NCI-H446 treated with DMSO at 0.1 percent for 48 hours (cell line): ENCODE measurements around the gene ZNF296.
"Not testable (repeated sequence)": the region's sequence is repeated elsewhere in the genome, so short reads cannot be mapped to it uniquely, and the experiment has no call there.

Experiments
- DNase-seq: peaks from one replicate; lab custom pipeline; 2025; lab: John Stamatoyannopoulos, UW

ZNF296 gene

DNA sequence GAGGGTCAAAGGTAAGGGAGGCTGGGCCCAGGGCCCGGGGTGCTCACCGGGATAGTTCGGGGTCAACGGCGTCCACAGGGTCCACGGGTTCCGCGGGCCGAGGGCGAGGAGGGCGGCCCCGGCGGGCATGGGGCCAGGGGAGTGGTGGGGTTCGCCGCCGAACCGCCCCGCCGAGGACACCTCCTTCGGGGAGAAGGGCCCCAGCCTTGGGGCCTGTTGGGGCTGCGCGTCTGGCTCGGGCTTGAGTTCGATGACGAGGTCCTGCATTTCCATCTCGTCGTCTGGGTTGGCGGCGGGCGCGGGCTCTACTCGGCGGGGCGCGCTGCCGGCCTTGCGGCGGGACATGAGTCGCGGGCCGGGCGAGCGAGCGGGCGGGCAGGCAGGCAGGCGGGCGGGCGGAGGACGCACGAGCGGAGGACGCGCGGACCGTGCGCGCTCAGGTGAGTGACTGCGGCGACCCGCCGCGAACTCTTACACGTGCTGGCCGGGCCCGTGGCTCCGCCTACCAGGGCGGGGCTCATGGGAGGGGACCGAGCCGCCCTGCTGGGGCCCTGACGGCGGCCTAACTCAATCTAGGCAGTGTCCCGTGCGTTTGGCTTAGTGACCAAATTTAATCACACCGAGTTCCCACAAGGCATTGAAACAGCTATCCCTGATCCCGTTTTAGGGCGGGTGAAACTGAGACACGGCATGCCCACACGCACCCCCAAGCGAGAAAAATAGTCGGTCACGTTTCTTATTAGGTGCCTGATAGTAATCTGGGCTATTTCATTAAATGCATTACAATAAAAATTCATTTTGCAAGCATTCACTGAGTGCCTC lies at the start of gene ZNF296:
ZNF296 (minus strand) TSS at position 450 of the 822 bp plus-strand sequence; CDS start at position 345, 105 bp downstream.
- DNase-seq: peak; percentile 46

DNA sequence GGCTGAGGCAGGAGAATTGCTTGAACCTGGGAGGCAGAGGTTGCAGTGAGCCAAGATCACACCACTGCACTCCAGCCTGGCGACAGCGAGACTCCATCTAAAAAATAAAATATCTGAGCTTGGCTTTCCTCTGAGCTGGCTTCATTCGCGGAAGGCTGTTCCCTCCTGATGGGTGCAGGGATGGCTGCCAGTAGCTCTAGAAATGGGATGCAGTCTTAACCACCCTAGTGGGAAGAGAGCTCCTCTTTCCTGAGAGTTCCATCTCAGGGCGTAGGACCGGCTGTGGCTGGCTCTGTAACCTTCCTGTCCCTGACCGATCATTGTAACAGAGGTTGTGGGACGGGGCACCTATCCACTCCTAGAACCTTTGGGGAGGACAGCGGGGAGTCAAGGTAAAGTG lies 49.1 kb upstream of the ZNF296 start:
- no peak for DNase-seq

DNA sequence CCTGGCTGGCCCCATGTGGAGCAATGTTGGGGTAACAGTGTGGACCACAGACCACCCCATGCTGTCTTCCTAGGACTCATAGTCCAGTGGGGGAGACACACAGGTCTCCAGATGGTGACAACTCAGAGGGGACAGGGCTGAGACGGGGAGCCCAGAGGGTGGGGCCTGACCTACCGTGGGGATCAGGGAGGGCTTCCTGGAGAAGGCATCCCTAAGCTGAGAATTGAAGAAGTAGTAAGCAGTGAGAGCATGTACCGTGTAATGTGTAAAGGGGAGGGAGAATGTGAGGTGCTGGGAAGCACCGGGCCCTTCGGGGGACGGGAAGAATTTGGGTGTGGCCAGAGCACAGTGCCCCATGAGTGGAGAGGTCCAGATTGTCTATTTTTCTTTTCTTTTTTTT lies 47.7 kb upstream of the ZNF296 start:
- DNase-seq: no peak

DNA sequence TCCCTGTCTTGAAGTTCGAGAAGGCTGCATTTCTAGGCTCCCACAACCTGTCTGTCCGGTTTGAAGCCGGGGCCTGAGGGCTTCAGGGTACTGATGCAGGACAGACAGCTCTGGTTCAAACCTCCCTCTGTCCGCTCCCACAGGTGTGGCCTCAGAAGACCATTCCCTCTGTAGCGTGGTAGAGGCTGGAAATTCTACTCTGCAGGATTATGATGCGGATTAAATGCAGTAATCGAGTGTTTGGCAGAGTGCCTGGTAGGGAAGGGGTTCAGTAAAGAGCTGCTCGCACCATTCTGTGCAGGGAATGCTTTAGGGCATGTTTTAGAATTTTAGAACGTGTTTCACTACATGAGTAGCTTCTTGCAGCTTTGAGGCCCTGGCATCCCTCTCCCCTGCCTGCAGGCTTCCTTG lies 47.2 kb upstream of the ZNF296 start:
- no peak for DNase-seq

DNA sequence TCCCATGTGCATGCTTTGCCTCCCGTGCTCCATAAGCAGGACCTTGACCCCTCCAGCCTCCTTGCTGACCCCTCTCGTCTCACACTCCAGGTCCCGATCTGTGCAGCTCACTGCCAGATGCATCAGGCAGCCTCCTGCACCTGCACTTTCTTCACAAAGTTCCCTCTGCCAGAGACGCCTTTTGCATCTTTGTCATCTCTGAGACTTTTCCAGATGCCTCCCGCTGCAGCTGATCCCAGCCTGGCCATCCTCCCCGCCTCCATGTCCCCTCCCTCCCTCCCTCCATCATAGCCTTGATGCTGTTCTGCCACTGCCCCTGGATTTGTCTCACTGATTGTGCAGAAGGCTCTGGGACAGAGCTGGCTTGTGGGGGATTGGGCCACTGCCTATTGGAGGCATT lies 46.6 kb upstream of the ZNF296 start:
- DNase-seq: no peak

DNA sequence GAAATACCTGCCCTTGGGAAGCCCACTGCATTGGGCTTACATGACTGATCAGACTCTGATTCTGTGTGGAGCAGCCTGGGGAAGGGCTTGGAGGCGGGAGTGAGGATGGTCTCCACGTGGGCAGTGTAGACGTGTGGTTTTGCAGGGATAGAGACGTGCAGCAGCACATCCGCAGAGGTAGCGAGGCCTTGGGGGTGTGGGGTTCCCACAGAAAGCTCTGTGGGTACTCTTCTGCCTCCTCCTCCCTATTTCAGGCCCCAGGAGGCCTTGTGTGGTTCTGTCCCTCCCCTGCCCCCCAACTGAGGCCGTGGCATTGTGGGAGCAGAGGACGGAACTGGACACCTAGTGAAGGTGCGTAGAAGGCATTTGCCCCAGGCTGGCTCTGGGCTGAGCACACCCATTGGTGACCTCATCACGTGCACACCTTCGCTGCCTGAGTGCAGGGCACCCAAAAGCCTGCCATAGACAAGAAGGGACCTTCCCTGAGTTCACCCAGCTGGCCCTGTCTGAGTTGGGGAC lies 45.6 kb upstream of the ZNF296 start:
- no peak for DNase-seq

DNA sequence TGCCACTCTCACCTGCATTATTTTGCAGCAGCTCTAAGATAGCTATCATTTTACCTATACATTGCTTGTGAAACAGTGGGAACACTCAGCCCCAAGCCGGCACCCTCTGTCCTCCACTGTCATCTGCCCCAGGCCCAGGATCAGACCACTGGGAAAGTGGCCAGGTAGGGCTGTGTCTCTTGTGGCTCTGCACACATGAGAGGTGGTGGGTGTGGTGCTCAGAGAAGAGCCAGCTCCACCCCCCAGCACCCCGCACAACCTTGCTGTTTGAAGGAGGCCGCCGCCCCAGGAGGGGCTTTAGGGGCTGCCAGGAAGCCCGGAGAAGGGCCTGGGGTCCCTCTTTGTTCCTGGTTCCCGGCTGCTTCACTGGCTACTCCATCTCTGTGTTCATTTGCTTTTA lies 43.3 kb upstream of the ZNF296 start:
- no peak for DNase-seq

DNA sequence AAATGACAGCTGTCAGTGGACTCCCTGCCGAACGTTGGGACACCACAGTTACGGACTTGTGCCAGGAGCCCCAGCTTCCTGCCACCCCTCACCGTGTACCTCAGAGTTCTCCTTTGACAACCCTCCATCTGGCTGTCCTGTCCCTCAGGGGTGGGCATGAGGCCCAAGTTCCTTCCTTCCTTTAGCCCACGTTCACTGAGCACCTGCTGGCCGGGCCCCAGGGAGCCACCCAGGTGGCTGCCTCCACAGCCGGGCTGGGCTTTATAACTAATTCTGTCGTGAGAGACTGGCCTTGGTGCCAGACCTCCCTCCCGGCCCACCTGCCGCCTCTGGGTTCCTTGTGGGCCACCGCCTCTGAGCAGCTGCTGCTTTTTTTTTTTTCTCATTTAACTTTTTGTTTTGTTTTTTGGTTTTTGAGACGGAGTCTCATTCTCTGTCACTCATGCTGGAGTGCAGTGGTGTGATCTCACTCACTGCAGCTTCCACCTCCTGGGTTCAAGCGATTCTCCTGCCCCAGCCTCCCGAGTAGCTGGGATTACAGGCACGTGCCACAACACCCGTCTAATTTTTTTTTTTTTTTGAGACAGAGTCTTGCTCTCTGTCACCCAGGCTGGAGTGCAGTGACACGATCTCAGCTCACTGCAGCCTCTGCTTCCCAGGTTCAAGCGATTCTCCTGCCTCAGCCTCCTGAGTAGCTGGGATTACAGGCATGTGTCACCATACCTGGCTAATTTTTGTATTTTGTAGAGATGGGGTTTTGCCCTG lies 42.5 kb upstream of the ZNF296 start:
- not testable (repeated sequence) for DNase-seq

DNA sequence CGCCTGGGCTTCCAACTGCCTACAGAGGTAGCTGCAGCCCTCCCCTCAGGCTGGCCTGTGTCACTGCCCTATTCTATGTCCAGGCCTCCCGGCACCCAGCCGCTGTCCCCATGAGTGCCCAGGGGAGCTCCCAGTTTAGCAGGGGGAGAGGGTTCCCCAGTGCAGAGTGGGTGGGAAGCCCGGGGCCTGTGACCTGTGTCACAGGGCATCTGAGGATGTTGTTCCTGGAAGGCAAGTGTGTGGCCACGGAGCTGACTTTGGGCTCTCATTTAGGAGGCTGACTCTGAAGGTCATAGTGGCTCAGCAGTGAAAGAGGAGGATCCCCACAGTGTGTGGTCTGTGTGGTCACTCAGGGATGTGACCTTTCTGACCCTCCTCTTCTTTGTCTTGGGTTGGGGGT lies 41.8 kb upstream of the ZNF296 start:
- no peak for DNase-seq

DNA sequence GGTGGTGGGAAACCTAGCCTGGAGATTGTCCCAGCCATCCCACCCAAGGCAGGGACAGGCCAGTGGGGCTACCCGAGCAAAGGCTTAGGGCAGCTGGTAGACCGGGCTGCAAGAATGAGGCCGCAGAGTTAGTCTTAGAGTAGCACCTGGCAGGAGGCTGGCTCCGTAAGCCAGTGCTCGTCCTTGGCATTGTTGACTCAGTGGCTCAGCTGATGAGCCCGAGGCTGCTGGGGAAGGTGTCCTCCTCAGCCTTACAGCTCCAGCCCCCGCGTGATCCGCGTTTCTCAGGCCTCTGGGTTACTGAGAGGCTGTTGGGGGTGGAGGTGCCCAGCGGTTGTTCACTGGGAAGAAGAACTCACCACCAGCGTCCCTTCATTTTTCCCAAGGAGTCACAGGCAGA lies 41.4 kb upstream of the ZNF296 start:
- no peak for DNase-seq

DNA sequence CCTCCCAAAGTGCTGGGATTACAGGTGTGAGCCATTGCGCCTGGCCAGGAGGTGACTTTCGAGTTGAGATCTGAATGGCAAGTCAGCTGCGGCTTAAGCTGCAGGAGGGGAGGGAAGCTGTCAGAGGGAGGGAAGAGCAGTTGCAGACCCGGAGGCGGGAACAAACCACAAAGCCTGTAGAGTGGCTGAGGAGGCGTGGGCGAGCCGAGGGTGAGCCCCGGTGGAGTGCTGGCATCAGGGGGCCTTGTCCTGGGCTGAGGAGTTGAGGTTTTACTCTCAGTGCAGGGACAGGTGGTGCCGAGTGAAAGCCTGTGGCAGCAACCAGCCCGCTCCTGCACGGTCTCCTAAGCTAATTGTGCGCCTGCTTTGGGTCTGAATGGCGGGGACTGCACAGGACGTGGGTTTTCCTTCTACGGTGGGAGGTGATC lies 40.9 kb upstream of the ZNF296 start:
- DNase-seq: no peak

DNA sequence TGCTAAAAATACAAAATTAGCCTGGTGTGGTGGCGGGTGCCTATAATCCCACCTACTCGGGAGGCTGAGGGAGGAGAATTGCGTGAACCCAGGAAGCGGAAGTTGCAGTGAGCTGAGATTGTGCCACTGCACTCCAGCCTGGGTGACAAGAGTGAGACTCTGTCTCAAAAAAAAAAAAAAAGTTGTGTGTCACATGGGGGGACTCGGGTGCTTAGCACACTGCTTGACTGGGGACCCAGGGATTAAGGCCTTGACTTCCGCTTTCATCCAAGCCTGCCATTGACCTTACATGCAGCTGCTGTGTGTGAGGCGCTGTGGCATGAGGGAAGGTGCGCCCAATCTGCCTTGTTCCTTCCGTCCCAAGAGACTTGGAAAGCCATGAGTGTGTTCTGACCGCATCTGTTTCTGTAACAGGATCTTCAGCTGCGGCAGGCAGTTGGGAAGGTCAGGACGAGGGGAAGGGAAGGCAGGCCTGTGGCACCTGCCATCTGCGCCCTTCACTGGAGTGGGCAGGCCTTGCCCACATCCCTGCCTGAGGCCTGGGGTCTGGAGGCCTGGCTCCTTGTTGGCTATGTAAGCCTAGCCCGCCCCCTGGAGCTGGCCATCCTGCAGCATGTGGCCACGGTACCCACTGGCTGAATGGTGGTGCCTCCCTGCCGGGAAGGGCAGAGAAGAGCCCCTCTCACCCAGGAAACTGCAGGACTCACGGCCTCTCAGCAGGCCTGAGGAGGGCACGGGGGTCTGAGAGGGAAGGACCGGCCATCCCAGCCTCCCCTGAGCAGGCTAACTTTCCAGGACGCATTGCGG lies 39.7 kb upstream of the ZNF296 start:
- no peak for DNase-seq

DNA sequence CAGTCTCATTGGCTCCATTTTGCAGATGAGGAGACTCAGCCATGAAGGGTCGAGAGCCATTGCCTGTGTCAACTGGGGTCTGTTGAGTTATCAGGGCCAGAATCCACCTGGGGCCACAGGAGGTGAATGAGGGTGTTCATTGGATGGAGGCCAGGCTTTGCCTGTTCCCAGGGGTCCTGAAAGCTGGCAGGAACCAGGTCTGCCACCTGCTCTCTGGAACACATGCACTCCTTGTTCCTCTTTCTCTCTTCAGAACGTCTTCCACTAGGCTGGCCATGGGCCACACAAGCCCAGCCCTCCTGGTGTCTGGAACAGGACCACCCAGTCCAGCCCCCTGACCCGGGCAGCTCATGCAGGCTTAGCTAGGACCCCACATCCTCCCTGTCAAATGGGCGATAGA lies 37.8 kb upstream of the ZNF296 start:
- no peak for DNase-seq

DNA sequence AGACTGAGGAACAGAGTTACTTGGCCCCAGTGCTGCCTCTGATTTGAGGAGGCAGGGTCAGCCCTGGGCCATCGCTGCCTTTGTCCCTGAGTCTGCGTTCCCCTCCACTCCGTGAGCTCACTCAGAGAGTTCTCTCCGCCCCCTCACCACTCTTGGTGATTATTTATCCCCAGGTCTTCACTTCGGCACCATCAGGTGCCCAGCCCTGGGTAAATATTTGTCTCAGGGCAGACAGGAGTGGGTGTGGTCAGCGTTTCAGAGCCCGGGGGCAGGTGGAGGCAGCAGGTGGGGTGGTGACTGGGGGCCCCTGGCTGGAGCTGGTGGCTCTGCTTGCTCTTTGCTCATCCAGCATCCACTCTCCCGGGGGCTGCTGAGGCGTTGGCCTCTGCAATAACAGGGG lies 37.4 kb upstream of the ZNF296 start:
- no peak for DNase-seq

DNA sequence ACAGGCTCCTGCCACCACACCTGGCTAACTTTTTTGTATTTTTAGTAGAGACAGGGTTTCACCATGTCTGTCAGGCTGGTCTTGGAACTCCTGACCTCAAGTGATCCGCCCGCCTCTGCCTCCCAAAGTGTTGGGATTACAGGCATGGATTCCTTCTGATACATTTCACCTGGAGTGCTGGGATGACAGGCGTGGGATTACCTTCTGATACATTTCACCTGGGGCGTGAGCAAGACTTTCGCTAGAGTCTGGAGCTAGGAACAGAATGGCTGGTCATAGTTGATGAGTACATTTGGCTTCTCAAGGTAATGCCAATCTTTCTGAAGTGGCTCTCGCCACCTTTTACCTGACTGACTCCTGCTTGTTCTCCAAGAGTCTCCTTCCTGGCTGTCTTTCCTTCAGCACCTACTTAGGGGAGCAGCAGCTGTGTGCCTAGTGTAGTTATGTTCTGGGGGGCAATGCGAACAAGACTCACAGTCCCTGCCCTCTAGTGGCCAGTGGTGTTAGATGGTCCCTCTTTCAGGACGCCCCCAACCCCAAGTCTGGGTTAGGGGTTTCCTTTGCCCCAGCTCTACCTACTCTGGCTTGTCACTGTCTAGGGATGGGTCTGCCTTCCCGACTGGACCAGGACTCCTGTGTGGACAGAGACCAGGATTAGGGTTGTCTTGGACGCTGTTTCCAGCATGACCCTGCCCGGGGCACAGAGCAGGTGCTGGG lies 36.0 kb upstream of the ZNF296 start:
- no peak for DNase-seq

DNA sequence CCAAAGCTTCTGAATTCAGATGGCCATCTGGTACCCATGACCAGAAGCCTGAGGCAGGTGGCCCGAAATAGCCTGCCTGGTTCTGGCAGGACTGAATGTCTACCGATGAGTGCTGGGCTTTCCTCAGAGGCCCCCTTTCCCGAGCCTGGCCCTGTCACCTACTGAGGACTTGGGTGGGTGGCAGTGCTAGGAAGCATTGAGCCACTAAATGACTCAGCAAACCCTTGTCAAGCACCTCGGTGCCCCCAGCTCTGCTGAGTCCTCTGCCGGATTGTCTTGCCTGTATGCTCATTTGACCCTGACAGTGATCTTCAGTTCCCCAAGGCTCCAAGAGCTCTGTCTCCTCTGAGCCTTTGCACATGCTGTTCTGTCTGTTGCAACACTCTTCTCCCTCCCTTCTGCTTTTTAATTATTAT lies 34.6 kb upstream of the ZNF296 start:
- no peak for DNase-seq

DNA sequence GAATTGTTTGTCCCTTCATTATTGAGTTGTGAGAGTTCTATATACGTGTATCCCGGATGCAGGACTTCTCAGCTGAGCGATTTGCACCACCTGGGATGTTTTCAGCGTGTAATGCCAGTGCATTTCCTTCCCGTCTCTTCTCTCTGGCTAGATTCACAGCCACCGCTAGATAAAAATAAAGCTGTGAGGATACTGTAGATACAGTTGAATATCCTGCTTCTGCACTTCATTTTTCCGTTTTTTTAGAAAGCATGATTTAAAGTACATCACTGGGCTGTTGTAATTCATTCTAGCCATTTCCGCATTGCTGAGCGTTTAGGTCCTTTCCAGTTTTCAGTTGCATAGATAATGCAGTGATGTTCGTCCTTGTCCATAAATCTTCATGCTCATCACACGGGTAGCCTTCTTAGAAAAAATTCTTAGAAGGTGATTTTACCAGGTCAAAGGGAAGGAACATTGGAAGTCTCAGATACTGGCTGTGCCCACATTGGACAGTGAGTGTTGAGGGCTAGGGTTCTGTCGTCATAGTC lies 31.4 kb upstream of the ZNF296 start:
- DNase-seq: no peak

DNA sequence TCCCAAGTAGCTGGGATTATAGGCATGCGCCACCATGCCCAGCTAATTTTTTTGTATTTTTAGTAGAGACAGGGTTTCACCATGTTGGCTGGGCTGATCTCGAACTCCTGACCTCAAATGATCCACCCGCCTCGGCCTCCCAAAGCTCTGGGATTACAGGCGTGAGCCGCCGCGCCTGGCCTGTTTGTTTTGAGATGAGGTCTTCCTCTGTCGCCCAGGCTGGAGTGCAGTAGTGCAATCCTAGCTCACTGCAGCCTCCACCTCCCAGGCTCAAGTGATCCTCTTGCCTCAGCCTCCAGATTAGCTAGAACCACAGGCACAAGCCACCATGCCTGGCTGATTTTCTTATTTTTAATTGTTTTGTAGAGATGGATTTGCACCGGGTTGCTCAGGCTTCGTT lies 30.1 kb upstream of the ZNF296 start:
- not testable (repeated sequence) for DNase-seq

DNA sequence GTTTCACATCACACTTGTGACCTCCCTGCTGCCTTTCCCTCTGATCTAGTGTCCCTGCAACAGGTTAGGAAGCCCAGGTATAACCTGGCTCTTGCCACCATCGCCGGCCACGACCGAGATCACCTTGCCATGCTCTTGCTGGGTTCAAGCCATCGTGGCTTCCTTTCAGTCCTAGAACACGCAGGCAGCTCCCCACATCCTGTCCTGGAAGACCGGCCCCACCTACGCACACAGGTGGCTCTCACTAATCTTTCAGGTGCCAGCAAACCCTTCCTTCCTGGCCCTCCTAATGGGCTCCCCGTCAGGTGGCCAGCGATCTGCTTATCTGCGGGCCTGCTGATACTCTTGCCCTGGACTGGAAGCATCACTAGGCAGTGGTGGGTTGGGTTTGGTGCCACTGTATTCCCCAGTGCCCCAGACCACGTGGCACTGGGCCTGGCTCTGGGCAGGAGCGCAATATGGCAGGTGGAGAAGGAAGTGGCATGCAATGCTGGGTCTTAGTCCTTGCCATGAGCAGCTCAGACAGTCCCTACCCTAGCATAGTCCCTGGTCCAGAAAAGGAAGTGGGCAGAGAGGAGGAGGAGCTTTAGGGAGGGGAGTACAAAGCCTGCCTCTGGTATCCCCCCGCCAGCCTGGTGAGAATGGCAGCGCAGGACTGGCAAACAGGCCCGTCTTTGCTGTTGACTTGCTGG lies 28.5 kb upstream of the ZNF296 start:
- no peak for DNase-seq

DNA sequence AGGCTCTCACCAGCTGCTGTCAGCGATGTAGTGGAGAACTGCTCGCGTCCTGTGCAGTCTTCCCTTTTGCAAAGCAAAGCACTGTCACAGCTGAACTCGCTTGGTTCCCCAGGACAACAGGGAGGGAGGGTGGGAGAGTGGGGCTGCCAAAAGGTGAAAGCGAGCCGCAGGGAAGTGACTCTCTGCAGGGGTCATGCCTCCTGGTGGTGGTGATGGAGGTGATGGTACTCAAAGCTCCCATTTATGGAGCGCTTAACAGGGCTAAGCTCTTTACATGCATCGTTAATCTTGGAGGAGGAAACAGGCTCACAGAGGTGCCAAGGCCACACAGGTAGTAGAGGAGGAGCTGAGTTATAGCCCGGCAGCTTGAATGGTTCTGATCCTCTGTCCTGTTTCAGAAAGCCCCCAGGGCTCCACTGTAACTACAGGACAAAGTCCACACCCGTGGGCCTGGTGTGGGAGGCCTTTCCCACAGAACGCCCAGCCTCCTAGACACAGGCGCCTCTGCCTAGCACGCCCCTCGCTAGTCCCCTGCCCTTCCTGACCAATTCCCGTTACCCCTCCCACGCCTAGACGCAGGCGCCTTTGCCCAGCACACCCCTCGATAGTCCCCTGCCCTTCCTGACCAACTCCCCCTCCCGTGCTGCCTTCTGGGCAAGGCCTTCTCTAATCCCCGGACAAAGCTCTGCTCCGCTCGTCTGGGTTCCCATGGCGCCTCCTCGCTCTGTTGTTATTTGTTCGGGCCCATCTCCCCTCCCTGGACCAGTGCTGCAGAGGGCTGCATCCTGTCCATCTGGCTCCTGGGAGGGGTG lies 27.4 kb upstream of the ZNF296 start:
- no peak for DNase-seq
